COLO668 (cell line): Measurements from ENCODE around the gene NHERF1.
A peak's percentile ranks its signal among the peaks of the same experiment; 100 is the strongest.

Experiments
- DNase-seq: peaks from one replicate; lab custom pipeline; 2025; ENCODE audit not compliant: unreplicated experiment; lab: John Stamatoyannopoulos, UW

NHERF1 gene

GRCh38 chr17:74748529-74749278 lies at the start of gene NHERF1:
TSS of gene NHERF1 (plus strand) at chr17:74748628. CDS start at chr17:74748847, 219 bp downstream.
- DNase-seq: peak; percentile 95

GRCh38 chr17:74699236-74699635 lies 49.2 kb upstream of the NHERF1 start:
- DNase-seq: no peak

DNA sequence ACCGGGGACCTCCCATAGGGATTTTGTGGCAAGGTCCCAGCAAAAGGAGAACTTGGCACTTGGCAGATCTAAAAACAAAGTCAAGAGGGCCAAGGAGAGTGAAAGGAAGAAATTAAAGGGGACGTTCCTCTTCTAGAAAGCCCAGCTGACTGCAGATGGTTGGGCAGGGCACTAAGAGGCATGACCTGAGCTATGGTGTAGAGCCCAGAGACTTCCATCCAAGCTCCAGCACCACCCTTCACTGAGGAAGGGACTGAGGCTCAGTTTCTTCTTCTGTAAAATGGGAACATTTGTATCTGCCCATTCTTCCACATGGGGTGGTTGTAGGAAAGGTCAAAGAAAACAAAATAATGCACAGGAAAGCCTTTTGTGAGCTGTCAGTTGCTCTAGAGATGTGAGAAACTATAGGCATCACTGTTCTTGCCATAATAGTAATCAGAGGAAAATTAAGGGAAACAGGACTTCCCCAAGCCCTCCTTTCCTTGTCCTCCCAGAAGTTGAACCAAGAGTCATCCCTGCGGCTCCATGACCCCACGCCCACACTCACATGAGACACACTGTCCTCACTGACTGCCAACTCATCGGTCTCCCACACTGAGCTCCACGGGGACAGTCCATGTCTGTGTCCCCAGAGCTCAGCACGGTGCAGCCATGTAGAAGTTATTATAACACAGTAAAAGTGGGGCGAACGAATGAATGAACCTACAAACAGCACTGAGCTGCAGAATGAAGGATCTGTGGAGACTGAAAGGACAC lies 46.1 kb upstream of the NHERF1 start:
- DNase-seq: no peak

GRCh38 chr17:74703311-74703710 lies 45.1 kb upstream of the NHERF1 start:
- no peak for DNase-seq

DNA sequence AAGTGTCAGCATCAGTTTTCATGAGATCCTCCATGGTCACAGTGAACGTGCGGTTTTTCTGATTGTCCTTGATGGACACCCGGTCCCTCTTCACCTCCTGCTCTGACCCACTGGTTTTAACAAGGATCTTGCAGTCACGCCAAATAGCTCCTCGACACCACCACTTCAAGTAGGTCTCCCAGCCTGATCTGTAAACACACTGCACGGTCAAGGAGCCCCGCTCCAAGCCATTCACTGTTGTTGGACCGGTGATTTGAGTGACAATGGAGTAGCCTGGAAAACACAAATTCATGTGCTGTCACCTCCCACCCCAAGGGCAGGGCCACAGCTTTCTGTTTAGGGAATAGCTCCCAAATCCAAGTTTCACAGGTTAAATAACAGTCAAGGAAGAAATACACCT lies 43.9 kb upstream of the NHERF1 start:
- no peak for DNase-seq

DNA sequence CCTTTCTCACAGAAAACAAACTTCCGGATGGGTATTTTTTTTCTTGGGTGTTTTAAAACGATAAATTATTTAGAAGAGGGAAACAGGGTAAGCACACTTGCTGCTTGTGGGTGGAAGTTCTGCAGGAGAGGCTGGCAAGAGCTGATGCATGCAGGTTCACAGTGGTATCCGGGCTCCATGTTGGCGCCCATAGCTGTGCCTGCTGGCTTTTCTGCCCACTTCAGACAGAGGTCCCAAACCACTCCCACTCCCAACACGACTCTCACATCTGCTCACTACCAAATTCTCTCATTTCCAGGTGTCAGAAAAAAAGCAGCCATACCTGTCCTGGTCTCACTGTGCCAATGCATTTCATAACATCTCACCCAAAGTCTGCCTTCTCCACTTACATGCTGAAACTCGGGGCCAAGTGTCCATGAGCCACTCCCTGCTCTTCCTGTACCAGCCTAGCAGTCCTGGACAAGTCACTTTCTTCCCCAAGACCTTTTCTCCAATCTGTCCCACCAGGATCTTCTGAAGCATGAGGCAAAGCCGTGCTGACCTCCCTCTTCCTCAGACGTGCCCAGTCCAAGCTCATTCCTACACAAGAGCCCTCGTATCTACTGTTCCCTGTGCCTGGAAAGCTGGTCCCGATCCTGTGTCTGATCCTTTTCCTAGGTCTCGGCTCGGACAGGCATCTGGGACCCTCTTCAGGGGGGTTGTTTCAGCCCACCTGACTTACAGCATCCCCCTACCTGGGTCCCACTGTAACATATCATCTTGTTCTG lies 37.2 kb upstream of the NHERF1 start:
- no peak for DNase-seq

DNA sequence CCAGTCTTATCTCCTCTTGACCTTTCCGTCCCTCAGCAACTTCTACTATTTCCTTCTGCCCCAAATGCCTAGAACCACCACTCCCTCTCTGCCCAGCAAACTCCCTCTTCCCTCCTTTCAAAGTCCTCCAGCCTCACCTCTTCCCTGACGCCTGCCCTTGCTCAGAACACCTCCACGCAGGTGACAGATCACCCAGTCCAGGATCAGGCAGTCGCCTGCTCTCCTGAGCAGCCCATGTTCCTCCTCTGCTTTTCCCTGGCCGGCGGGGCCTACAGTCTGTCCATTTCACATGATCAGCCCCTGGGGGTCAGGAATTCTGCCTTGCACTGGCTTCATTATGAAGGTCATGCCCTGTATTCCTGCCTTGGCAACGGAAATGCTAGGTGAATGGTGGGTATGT lies 36.1 kb upstream of the NHERF1 start:
- DNase-seq: no peak

DNA sequence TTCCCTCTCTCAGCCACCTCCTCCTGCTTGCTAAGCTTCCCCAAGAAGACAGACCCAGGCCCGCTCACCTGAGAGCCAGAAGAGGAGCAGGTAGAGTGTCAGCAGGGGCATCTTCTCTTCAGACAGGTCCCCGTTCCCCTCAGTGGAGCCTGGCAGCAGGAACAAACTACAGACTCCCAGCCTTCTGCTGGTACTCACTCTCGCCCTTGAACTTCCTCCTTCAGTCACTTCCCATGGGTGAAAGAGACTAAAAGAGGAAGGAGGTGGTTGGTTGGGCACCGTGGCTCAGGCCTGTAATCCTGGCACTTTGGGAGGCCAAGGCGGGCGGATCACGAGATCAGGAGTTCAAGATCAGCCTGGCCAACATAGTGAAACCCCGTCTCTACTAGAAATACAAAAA lies 35.7 kb upstream of the NHERF1 start, which contains the start of gene CD300LF:
Gene CD300LF, minus strand, starts transcription at position 168 of the 400 bp plus-strand sequence. Its CDS starts 57 bp downstream, at position 111.
- no peak for DNase-seq

- no peak for DNase-seq
These were observed 35.2 kb upstream of the NHERF1 start for GRCh38 chr17:74713171-74713755.

- DNase-seq: peak; percentile 18
These were observed 33.3 kb upstream of the NHERF1 start for GRCh38 chr17:74715144-74715543.

GRCh38 chr17:74720506-74720905 lies 27.9 kb upstream of the NHERF1 start:
- DNase-seq: no peak

DNA sequence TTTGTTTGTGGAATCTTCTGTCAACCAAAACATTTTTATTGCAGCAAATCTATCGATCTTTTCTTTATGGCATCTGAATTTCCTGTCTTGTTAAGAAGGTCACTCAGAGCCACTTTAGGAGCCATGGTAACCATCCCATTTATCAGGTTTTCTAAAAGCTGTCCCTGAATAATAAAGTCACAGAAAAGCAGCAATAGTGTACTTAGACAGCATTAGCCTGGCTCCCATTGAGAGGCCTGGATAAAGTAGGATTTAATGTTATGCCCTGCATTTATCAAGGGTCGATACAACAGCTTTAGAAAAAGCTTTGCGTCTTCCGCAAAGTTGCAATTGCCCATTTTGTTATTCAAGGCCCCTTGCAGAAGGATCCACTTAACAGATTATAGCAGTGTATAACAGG lies 25.6 kb upstream of the NHERF1 start:
- no peak for DNase-seq

- no peak for DNase-seq
These were observed 24.5 kb upstream of the NHERF1 start for GRCh38 chr17:74723891-74724290.

DNA sequence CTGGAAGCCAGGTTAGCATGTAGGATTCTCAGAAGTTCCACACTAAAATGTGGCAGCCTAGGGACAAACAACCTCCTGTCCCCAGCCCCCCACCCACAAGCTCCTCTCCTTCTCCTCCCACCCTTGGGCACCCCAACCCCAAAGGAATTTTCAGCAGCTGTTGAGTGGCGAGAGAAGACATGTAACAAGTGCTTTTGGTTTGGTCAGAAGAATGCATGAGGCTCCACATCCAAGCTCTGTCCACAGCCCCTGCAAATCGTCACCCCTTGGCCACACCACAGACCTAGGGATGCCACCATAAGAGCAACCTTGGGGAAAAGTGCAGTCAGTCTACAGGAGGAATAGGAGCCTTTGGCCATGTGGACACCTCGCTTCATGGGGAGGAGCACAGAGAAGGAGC lies 23.3 kb upstream of the NHERF1 start:
- DNase-seq: no peak

DNA sequence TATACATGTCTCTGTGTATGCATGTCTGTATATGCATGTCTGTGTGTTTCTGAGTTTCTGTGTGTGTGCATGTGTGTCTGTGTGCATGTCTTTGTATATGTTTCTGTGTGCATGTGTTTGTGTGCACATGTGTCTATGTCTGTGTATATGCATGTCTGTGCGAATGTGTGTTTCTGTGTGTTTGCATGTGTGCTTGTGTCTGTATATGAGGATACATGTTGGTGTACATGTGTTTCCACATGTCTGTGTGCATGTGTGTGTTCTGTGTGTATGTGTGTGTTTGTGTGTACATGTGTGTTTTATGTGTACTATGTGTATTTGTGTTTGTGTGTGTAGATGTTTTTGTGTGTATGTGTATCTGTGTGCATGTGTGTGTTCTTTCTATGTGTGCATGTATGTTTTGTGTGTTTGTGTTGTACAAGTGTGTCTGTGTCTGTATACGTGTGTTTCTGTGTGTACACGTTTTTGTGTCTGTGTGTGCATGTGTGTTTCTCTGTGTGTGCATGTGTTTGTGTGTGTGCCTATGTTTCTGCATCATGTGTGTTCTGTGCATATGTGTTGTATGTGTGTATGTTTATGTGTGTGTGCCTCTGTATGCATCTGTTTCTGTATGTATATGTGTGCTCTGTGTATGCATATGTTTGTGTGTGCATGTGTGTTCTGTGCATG lies 20.3 kb upstream of the NHERF1 start:
- DNase-seq: no peak

DNA sequence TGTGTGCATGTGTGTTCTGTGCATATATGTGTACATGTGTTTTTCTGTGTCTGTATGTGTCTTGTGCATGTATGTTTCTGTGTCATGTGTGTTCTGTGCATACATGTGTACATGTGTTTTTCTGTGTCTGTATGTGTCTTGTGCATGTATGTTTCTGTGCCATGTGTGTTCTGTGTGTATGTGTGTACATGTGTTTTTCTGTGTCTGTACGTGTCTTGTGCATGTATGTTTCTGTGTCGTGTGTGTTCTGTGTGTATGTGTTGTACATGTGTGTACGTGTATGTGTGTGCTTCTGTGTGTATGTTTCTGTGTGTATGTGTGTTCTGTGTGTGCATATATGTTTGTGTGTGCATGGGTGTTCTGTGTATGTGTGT lies 19.7 kb upstream of the NHERF1 start:
- no peak for DNase-seq

DNA sequence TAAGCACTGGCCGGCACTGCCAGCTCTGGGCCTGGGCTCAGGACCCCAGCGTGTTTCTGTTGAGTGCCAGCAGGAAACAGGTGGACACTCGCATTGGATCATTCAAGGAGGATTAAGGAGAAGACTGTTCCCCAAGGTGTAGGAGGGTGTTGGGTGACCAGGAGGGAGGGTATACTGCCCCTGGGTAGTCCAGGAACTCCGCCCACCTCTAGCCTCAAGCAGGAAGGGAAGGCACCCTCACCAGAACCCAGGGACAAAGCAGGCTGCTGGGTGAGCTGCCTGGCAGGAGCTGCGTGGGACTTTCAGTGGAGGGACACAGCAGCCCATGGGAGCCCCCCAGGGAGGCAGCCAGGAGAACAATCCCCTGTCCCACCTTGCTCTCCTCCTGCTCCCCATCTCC lies 19.1 kb upstream of the NHERF1 start:
- DNase-seq: no peak

DNA sequence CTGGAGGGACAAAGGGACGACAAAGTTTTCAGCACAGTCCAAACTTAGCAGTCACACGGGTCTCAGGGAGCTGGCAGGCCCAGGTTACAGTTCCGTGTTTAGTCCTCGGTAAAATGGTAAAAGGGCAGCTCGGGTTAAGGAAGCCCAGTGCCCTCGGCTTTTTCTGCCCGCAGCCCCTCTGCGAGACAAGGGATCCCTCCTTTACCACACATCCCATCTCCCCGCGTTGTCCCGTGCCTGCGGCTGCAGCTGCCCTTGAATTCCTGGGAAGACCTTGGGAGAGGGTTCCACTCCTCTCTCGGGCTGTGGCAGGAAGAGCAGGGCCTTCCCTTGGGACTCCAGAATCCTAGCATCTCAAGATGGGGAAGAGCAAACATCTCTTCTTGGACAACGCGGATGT lies 18.6 kb upstream of the NHERF1 start:
- DNase-seq: no peak

- no peak for DNase-seq
These were observed 17.7 kb upstream of the NHERF1 start for GRCh38 chr17:74730491-74731346.

- DNase-seq: no peak
These were observed 17.2 kb upstream of the NHERF1 start for GRCh38 chr17:74731347-74731605.
